HEK293 (cell line): ENCODE results near the gene EHD3.

Experiments used
- CTCF ChIA-PET: fragments of 350-600 bp; formaldehyde crosslinking; extraction: SDS; loops from one replicate; lab custom pipeline; 2021; ENCODE audit warnings: antibody characterized with exemption; lab: Yijun Ruan, JAX
- POLR2A ChIA-PET: fragments of 300-600 bp; formaldehyde crosslinking; extraction: SDS; loops from one replicate; lab custom pipeline; 2020; ENCODE audit warnings: antibody characterized with exemption, inconsistent platforms; lab: Yijun Ruan, JAX
- H3K27ac ChIP-seq: fragments of 200-500 bp; sonication (Bioruptor generic); 2 replicates; pipeline ENCODE4 v1.5.1; 2014; ENCODE audit warnings: low read depth, low read length, control low read depth, inconsistent platforms; ENCODE audit errors: extremely low read depth
- H3K36me3 ChIP-seq, 2 experiments: fragments of 200-500 bp in 1 of 2; sonication (Bioruptor generic) in 1 of 2; 1 replicate in 1 of 2; 2 replicates in 1 of 2; pipeline ENCODE4 v1.5.1; 2014 to 2017; ENCODE audit warnings: inconsistent platforms in 2 of 2, low read length in 2 of 2; ENCODE audit not compliant: control insufficient read depth in 2 of 2, insufficient read depth in 1 of 2
- H3K4me1 ChIP-seq: fragments of 200-500 bp; sonication (Bioruptor generic); 2 replicates; pipeline ENCODE4 v1.5.1; 2014; ENCODE audit warnings: mild to moderate bottlenecking, low read length, inconsistent platforms; ENCODE audit not compliant: control insufficient read depth, insufficient read depth
- H3K4me3 ChIP-seq: 2 replicates; pipeline ENCODE4 v1.5.1; 2011; ENCODE audit warnings: low read depth, mild to moderate bottlenecking, control low read depth, low read length, moderate library complexity
- H3K9me3 ChIP-seq: fragments of 200-500 bp; sonication (Bioruptor generic); 2 replicates; pipeline ENCODE4 v1.5.1; 2014; ENCODE audit warnings: low read depth, low read length, inconsistent platforms; ENCODE audit not compliant: control insufficient read depth, insufficient read depth
- HIC1 ChIP-seq: fragments of 450-650 bp; formaldehyde crosslinking; IDR thresholded peaks from 2 replicates; pipeline ENCODE4 v1.5.1; 2016; ENCODE audit warnings: missing biosample characterization, missing genetic modification characterization
- HOXC10 ChIP-seq: sonication (generic); formaldehyde crosslinking; IDR thresholded peaks from 2 replicates; pipeline ENCODE4 v1.8.1; 2023; ENCODE audit warnings: mild to moderate bottlenecking, missing genetic modification reagents
- IKZF3 ChIP-seq: fragments of 450-650 bp; IDR thresholded peaks from 2 replicates; pipeline ENCODE4 v1.5.0; 2018; ENCODE audit warnings: missing biosample characterization, mild to moderate bottlenecking, missing genetic modification characterization, moderate library complexity
- PBX3 ChIP-seq: sonication (generic); formaldehyde crosslinking; IDR thresholded peaks from 2 replicates; pipeline ENCODE4 v1.8.1; 2022; ENCODE audit warnings: mild to moderate bottlenecking, moderate library complexity, missing genetic modification reagents
- ZNF121 ChIP-seq: fragments of 450-650 bp; formaldehyde crosslinking; IDR thresholded peaks from 2 replicates; pipeline ENCODE4 v1.5.1; 2016; ENCODE audit warnings: missing biosample characterization, missing genetic modification characterization
- ZNF138 ChIP-seq: fragments of 450-650 bp; formaldehyde crosslinking; IDR thresholded peaks from 2 replicates; pipeline ENCODE4 v1.5.1; 2016; ENCODE audit warnings: missing biosample characterization, missing genetic modification characterization, borderline replicate concordance
- ZNF175 ChIP-seq: fragments of 450-650 bp; formaldehyde crosslinking; IDR thresholded peaks from 2 replicates; pipeline ENCODE4 v1.5.1; 2016; ENCODE audit warnings: missing biosample characterization, missing genetic modification characterization
- ZNF239 ChIP-seq: fragments of 450-650 bp; formaldehyde crosslinking; IDR thresholded peaks from 2 replicates; pipeline ENCODE4 v1.5.1; 2016; ENCODE audit warnings: missing biosample characterization, missing genetic modification characterization
- ZNF266 ChIP-seq: fragments of 450-650 bp; formaldehyde crosslinking; IDR thresholded peaks from 2 replicates; pipeline ENCODE4 v1.5.1; 2016; ENCODE audit warnings: missing biosample characterization, missing genetic modification characterization, low read depth
- ZNF274 ChIP-seq, 2 experiments: fragments of 200-500 bp in 1 of 2; fragments of 450-650 bp in 1 of 2; sonication (Bioruptor generic) in 1 of 2; formaldehyde crosslinking in 1 of 2; IDR thresholded peaks; 2 replicates each; pipeline versions ENCODE4 v1.5.1 to v1.6.1; 2014 to 2016; ENCODE audit warnings: borderline replicate concordance in 1 of 2, inconsistent platforms in 1 of 2, low read length in 1 of 2, missing biosample characterization in 1 of 2, missing genetic modification characterization in 1 of 2
- ZNF335 ChIP-seq: fragments of 450-650 bp; formaldehyde crosslinking; conservative IDR thresholded peaks from 2 replicates; pipeline ENCODE4 v1.5.1; 2016; ENCODE audit warnings: missing biosample characterization, missing genetic modification characterization
- ZNF366 ChIP-seq: fragments of 450-650 bp; formaldehyde crosslinking; conservative IDR thresholded peaks from 2 replicates; pipeline ENCODE4 v1.5.1; 2016; ENCODE audit warnings: missing biosample characterization, missing genetic modification characterization
- ZNF423 ChIP-seq: fragments of 450-650 bp; formaldehyde crosslinking; IDR thresholded peaks from 2 replicates; pipeline ENCODE4 v1.5.1; 2016; ENCODE audit warnings: missing biosample characterization, missing genetic modification characterization
- ZNF449 ChIP-seq: fragments of 450-650 bp; formaldehyde crosslinking; IDR thresholded peaks from 2 replicates; pipeline ENCODE4 v1.5.1; 2017; ENCODE audit warnings: missing biosample characterization, mild to moderate bottlenecking, missing genetic modification characterization, moderate library complexity
- ZNF558 ChIP-seq: fragments of 450-650 bp; formaldehyde crosslinking; IDR thresholded peaks from 2 replicates; pipeline ENCODE4 v1.5.1; 2016; ENCODE audit warnings: missing biosample characterization, missing genetic modification characterization
- ZNF654 ChIP-seq: fragments of 450-650 bp; formaldehyde crosslinking; IDR thresholded peaks from 2 replicates; pipeline ENCODE4 v1.5.1; 2016; ENCODE audit warnings: low read depth, missing biosample characterization, missing genetic modification characterization
- ZNF660 ChIP-seq: fragments of 450-650 bp; IDR thresholded peaks from 2 replicates; pipeline ENCODE4 v1.5.1; 2018; ENCODE audit warnings: missing biosample characterization, mild to moderate bottlenecking, missing genetic modification characterization
- ZNF664 ChIP-seq: fragments of 450-650 bp; formaldehyde crosslinking; IDR thresholded peaks from 2 replicates; pipeline ENCODE4 v1.5.1; 2016; ENCODE audit warnings: missing biosample characterization, missing genetic modification characterization
- ZNF830 ChIP-seq: fragments of 450-650 bp; IDR thresholded peaks from 2 replicates; pipeline ENCODE4 v1.5.0; 2018; ENCODE audit warnings: missing biosample characterization, missing genetic modification characterization, low read depth, mild to moderate bottlenecking, moderate library complexity
- ZSCAN23 ChIP-seq: fragments of 450-650 bp; formaldehyde crosslinking; IDR thresholded peaks from 2 replicates; pipeline ENCODE4 v1.5.1; 2016; ENCODE audit warnings: missing biosample characterization, missing genetic modification characterization

The EHD3 gene

GRCh38 chr2:31205186-31205585 is 28.8 kb upstream of the EHD3 start:
- TF ChIP-seq ZNF266 (tag by site-specific recombination) (no peak), ZNF138 (tag by site-specific recombination) (no peak), ZNF830 (tag by site-specific recombination) (no peak)
- ChIA-PET CTCF (interaction anchor here (0.6 kb wide), 1 partner anchor 38 kb away, joined by 3 read pairs; no protein-coding TSS in a partner anchor), POLR2A (no interaction called here)
- Histone ChIP-seq H3K9me3 (no peaks in the 10 kb centered on the region), H3K4me1 (no peaks in the 10 kb centered on the region), H3K36me3 (no peaks in the 10 kb centered on the region), H3K27ac (no peak overlapping the region), H3K4me3 (no peak overlapping the region)

- H3K27ac ChIP-seq, result no peak overlapping the region
- CTCF ChIA-PET, result interaction anchor here (0.7 kb wide), 1 partner anchor 1040 kb away, joined by 3 read pairs; no protein-coding TSS in a partner anchor
- no peaks in the 10 kb centered on the region for H3K4me1 ChIP-seq
- H3K9me3 ChIP-seq, result no peaks in the 10 kb centered on the region
- no peaks in the 10 kb centered on the region for H3K36me3 ChIP-seq
- no peak for TF ChIP-seq ZNF175
- TF ChIP-seq ZNF660 (tag by site-specific recombination), result no peak
- TF ChIP-seq ZNF239 (tag by site-specific recombination), result no peak
- TF ChIP-seq PBX3, result no peak
- no peak for TF ChIP-seq ZNF121
- TF ChIP-seq ZSCAN23, result no peak
- no peak for TF ChIP-seq ZNF335 (tag by site-specific recombination)
- no peak for TF ChIP-seq ZNF558 (tag by site-specific recombination)
- no peak for TF ChIP-seq IKZF3
- no peak for TF ChIP-seq HOXC10 (CRISPR knock-in tag)
- TF ChIP-seq ZNF274 (IDR thresholded peaks at IDR 0.05; ENCODE audit: low read length), result no peak
- no peak for TF ChIP-seq ZNF274 (tag by site-specific recombination; IDR thresholded peaks at IDR 0.05; ENCODE audit: borderline replicate concordance)
- TF ChIP-seq ZNF664 (tag by site-specific recombination), result no peak
- TF ChIP-seq ZNF423 (tag by site-specific recombination), result no peak
- TF ChIP-seq ZNF654 (tag by site-specific recombination), result no peak
- no peak for TF ChIP-seq ZNF449
- TF ChIP-seq HIC1 (tag by site-specific recombination), result no peak
- no peak for TF ChIP-seq ZNF366 (tag by site-specific recombination)
- no peak overlapping the region for H3K4me3 ChIP-seq
- POLR2A ChIA-PET, result no interaction called here
Observed at GRCh38 chr2:31205613-31206012, 28.3 kb upstream of the EHD3 start.
